ENCODE measurements around the gene LRRC45.

DNA sequence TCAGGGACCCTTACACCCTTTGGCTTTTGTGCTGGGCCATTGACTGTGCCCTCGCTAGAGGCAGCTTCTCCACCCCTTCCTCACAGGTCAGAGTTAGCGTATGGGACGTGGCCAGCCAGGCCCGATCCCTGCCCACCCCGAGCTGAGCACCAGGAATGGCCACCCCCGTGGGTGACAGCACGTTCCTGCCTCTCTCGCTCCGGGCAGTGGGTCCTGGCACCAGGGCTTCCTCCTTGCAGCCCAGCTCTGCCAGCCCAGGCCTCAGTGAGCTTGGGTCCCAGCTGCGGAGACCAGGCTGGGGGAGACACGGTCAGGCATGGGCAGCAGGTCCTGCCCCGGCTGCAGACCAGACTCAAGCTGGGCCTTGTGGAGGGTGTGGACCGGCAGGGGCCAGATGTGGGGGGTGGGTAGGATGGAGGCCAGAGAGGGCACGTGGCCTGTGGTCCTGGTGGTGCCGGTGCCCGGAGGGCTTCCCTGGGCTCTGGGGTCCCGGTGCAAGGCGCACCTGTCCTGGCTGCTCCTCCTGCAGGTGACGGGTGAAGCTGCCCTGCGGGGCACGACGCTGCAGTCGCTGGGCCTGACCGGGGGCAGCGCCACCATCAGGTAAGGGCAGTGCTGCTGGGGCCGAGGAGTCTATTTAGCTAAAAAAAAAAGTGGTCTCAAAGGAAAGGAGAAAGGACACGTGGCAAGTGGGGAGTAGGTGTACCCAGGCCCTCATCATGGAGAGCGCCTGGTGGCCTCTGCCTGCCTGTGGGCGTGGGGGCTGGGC, 27.5 kb upstream of the LRRC45 start:
- TF ChIP-seq POLR2AphosphoS5 (IDR thresholded peaks at IDR 0.05; ENCODE audit: borderline replicate concordance, low read depth, low read length), result no peak
- TF ChIP-seq EZH2 (IDR thresholded peaks at IDR 0.05), result no peak

All from SK-N-MC (cell line).